Neural cell (in vitro differentiated cells): ENCODE data around the gene PXDN. TPM values are rescaled to one million over a fixed set of nuclear protein-coding genes. Genes with fewer than 3 reads are reported as not detected.

Experiments
- H2AFZ ChIP-seq: fragments of 200-600, 300-800 bp; sonication (generic), shearing (Covaris generic); 2 replicates; pipeline ENCODE4 v1.6.0; 2014; ENCODE audit warnings: low read depth, mild to moderate bottlenecking, antibody characterized with exemption, low read length, moderate library complexity
- H3F3A ChIP-seq: fragments of 200-600 bp; shearing (Covaris generic); 2 replicates; pipeline ENCODE4 v1.6.1; 2016; ENCODE audit warnings: mild to moderate bottlenecking, moderate library complexity, mixed read lengths, antibody characterized with exemption, low read length; ENCODE audit not compliant: insufficient read depth, poor library complexity, severe bottlenecking
- H3K27ac ChIP-seq: fragments of 200-600, 300-800 bp; sonication (generic), shearing (Covaris generic); 2 replicates; pipeline ENCODE4 v1.5.1; 2014; ENCODE audit warnings: mild to moderate bottlenecking, low read length, moderate library complexity
- H3K27me3 ChIP-seq: fragments of 300-800, 200-600 bp; sonication (generic), shearing (Covaris generic); 2 replicates; pipeline ENCODE4 v1.6.0; 2014; ENCODE audit warnings: mild to moderate bottlenecking, low read depth, low read length, moderate library complexity; ENCODE audit not compliant: insufficient read depth
- H3K36me3 ChIP-seq: fragments of 300-800, 200-600 bp; sonication (generic), shearing (Covaris generic); 2 replicates; pipeline ENCODE4 v1.5.1; 2014; ENCODE audit warnings: mild to moderate bottlenecking, antibody characterized with exemption, low read length, moderate library complexity; ENCODE audit not compliant: insufficient read depth
- H3K4me2 ChIP-seq: fragments of 300-800, 200-600 bp; sonication (generic), shearing (Covaris generic); 2 replicates; pipeline ENCODE4 v1.6.0; 2014; ENCODE audit warnings: mild to moderate bottlenecking, low read length
- H3K4me3 ChIP-seq: fragments of 300-800, 200-600 bp; sonication (generic), shearing (Covaris generic); 2 replicates; pipeline ENCODE4 v1.5.1; 2014; ENCODE audit warnings: mild to moderate bottlenecking, low read length, moderate library complexity
- H3K79me2 ChIP-seq: fragments of 200-600 bp; shearing (Covaris generic); replicated peaks from 2 replicates; pipeline ENCODE4 v1.6.0; 2014; ENCODE audit warnings: mild to moderate bottlenecking, low read length, moderate library complexity; ENCODE audit not compliant: insufficient read depth
- H3K9ac ChIP-seq: fragments of 300-800, 200-600 bp; sonication (generic), shearing (Covaris generic); 2 replicates; pipeline ENCODE4 v1.6.1; 2016; ENCODE audit warnings: mild to moderate bottlenecking, low read length, mixed read lengths
- H3K9me2 ChIP-seq: fragments of 200-600 bp; shearing (Covaris generic); 2 replicates; pipeline ENCODE4 v1.6.1; 2016; ENCODE audit warnings: mild to moderate bottlenecking, low read length, mixed read lengths; ENCODE audit not compliant: insufficient read depth
- H3K9me3 ChIP-seq: fragments of 200-600, 300-800 bp; sonication (generic), shearing (Covaris generic); 2 replicates; pipeline ENCODE4 v1.6.1; 2016; ENCODE audit warnings: mild to moderate bottlenecking, mixed run types, low read length, moderate library complexity, mixed read lengths
- H4K20me1 ChIP-seq: fragments of 200-600 bp; shearing (Covaris generic); 2 replicates; pipeline ENCODE4 v1.6.1; 2016; ENCODE audit warnings: mild to moderate bottlenecking, mixed run types; ENCODE audit not compliant: insufficient read depth
- EP300 ChIP-seq: fragments of 450-650 bp; conservative IDR thresholded peaks from 2 replicates; pipeline ENCODE4 v1.6.1; 2014; ENCODE audit warnings: antibody characterized with exemption, mild to moderate bottlenecking, moderate library complexity; ENCODE audit not compliant: poor library complexity, severe bottlenecking
- EZH2 ChIP-seq: fragments of 200-600, 300-800 bp; shearing (Covaris generic), sonication (generic); IDR thresholded peaks from 2 replicates; pipeline ENCODE4 v1.6.1; 2014; ENCODE audit warnings: antibody characterized with exemption, low read length, borderline replicate concordance, mild to moderate bottlenecking; ENCODE audit not compliant: insufficient read depth, poor library complexity, severe bottlenecking
- MXI1 ChIP-seq: fragments of 450-650 bp; conservative IDR thresholded peaks from 2 replicates; pipeline ENCODE4 v1.6.1; 2014; ENCODE audit warnings: antibody characterized with exemption, mild to moderate bottlenecking; ENCODE audit not compliant: poor library complexity, severe bottlenecking
- POLR2AphosphoS5 ChIP-seq: IDR thresholded peaks from 2 replicates; pipeline ENCODE4 v1.6.1; 2012
- RAD21 ChIP-seq: fragments of 450-650 bp; conservative IDR thresholded peaks from 2 replicates; pipeline ENCODE4 v1.6.1; 2014; ENCODE audit warnings: antibody characterized with exemption, mild to moderate bottlenecking, moderate library complexity
- SMC3 ChIP-seq: fragments of 450-650 bp; conservative IDR thresholded peaks from 2 replicates; pipeline ENCODE4 v1.6.1; 2014; ENCODE audit warnings: antibody characterized with exemption, mild to moderate bottlenecking, moderate library complexity; ENCODE audit not compliant: poor library complexity
- TAF1 ChIP-seq: IDR thresholded peaks from 2 replicates; pipeline ENCODE4 v1.6.1; 2012; ENCODE audit warnings: low read depth
- polyA plus RNA-seq: library from polyadenylated mRNA; depleted of rRNA; stranded (reverse); fragments of >200 nt; gene quantifications from 2 replicates; pipeline ENCODE4 v1.2.3, GENCODE V29; 2014
- TF ChIP-seq, protein P1 (sequence below): fragments of 450-650 bp; IDR thresholded peaks from 2 replicates; pipeline ENCODE4 v1.5.1; 2014; ENCODE audit warnings: antibody characterized with exemption, mild to moderate bottlenecking, moderate library complexity; ENCODE audit not compliant: poor library complexity, severe bottlenecking
- TF ChIP-seq, protein P2 (sequence below): IDR thresholded peaks from 2 replicates; pipeline ENCODE4 v1.6.1; 2012; ENCODE audit warnings: borderline replicate concordance

Gene PXDN
- polyA plus RNA-seq, 1 donor from 2014 or later = 181 TPM

DNA sequence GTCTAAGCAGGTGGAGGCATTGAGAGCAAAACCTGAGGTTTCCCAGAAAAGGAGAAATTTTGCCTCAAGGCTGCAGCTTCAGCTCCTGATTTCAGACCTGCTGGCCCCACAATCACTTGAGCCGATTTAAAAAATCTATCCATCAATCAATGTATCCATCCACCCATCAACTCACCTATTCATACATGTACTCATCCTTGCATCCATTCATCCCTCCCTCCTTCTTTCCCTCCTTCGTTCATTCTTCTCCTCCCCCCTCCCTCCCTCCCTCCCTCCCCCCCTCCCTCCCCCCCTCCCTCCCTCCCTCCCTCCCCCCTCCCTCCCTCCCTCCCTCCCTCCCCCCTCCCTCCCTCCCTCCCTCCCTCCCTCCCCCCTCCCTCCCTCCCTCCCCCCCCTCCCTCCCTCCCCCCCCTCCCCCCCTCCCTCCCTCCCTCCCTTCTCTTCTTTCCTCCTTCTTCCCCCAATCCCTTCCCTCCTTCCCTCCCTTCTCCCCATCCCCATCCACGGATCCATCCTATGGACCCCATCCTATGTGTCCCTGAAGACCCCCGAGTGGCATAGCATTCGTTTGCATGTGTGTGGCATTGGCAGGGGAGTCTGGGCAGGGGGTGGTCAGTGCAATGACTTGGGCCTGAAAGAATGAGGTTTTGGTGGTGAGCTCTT is 6.1 kb upstream of the PXDN start:
- no peak overlapping the region for H3K27ac ChIP-seq
- H3K9me3 ChIP-seq = peaks cover 5% of the 10 kb centered on the region
- H4K20me1 ChIP-seq = no peaks in the 10 kb centered on the region
- no peak overlapping the region for H3K9ac ChIP-seq
- no peaks in the 10 kb centered on the region for H3K9me2 ChIP-seq
- H2AFZ ChIP-seq = no peak overlapping the region
- no peaks in the 10 kb centered on the region for H3K27me3 ChIP-seq
- H3K36me3 ChIP-seq = no peaks in the 10 kb centered on the region
- H3K4me3 ChIP-seq = no peak overlapping the region
- H3K79me2 ChIP-seq = peaks cover under 1% of the 10 kb centered on the region
- no peaks in the 10 kb centered on the region for H3F3A ChIP-seq
- no peak for TF ChIP-seq POLR2AphosphoS5
- TF ChIP-seq RAD21 = no peak
- TF ChIP-seq TAF1 = no peak
- TF ChIP-seq, protein P1, sequence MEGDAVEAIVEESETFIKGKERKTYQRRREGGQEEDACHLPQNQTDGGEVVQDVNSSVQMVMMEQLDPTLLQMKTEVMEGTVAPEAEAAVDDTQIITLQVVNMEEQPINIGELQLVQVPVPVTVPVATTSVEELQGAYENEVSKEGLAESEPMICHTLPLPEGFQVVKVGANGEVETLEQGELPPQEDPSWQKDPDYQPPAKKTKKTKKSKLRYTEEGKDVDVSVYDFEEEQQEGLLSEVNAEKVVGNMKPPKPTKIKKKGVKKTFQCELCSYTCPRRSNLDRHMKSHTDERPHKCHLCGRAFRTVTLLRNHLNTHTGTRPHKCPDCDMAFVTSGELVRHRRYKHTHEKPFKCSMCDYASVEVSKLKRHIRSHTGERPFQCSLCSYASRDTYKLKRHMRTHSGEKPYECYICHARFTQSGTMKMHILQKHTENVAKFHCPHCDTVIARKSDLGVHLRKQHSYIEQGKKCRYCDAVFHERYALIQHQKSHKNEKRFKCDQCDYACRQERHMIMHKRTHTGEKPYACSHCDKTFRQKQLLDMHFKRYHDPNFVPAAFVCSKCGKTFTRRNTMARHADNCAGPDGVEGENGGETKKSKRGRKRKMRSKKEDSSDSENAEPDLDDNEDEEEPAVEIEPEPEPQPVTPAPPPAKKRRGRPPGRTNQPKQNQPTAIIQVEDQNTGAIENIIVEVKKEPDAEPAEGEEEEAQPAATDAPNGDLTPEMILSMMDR = no peak
- TF ChIP-seq, protein P2, sequence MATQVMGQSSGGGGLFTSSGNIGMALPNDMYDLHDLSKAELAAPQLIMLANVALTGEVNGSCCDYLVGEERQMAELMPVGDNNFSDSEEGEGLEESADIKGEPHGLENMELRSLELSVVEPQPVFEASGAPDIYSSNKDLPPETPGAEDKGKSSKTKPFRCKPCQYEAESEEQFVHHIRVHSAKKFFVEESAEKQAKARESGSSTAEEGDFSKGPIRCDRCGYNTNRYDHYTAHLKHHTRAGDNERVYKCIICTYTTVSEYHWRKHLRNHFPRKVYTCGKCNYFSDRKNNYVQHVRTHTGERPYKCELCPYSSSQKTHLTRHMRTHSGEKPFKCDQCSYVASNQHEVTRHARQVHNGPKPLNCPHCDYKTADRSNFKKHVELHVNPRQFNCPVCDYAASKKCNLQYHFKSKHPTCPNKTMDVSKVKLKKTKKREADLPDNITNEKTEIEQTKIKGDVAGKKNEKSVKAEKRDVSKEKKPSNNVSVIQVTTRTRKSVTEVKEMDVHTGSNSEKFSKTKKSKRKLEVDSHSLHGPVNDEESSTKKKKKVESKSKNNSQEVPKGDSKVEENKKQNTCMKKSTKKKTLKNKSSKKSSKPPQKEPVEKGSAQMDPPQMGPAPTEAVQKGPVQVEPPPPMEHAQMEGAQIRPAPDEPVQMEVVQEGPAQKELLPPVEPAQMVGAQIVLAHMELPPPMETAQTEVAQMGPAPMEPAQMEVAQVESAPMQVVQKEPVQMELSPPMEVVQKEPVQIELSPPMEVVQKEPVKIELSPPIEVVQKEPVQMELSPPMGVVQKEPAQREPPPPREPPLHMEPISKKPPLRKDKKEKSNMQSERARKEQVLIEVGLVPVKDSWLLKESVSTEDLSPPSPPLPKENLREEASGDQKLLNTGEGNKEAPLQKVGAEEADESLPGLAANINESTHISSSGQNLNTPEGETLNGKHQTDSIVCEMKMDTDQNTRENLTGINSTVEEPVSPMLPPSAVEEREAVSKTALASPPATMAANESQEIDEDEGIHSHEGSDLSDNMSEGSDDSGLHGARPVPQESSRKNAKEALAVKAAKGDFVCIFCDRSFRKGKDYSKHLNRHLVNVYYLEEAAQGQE = no peak
- TF ChIP-seq MXI1 = no peak
- no peak for TF ChIP-seq EZH2
- TF ChIP-seq EP300 = no peak
- no peak for TF ChIP-seq SMC3
- H3K4me2 ChIP-seq = no peak overlapping the region

DNA sequence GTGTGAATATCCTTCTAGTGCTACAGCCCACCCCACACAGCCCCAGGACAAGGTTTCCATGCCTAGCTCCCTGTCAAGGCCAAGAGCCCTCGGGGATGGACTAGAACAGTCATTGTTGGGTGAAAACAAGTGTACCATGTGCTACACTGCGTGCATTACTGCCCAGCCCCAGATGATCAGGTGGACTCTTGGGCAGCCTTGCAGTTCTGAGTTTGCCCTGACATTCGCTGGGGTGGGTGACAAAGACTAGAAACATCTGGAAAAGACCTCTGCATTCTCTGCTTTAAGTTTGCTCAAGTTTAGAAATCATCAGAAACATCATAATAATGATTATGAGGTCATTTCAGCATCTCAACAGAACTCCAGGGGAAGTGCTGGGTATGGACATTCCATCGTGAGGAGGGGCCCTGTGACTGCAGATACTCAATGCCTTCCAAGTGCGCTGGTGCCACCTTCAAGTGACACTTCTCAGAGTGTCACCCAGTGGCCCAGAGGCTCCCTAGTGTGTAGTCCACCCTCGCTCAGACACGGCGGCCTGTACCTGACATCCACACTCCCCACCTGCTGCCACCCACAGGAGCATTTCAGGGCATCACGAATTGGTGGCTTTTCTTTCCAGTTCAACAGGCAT is 5.3 kb upstream of the PXDN start:
- no peaks in the 10 kb centered on the region for H3K27me3 ChIP-seq
- no peaks in the 10 kb centered on the region for H3F3A ChIP-seq
- no peak overlapping the region for H3K4me2 ChIP-seq
- no peaks in the 10 kb centered on the region for H3K9me2 ChIP-seq
- peaks cover 4% of the 10 kb centered on the region for H3K9me3 ChIP-seq
- no peaks in the 10 kb centered on the region for H3K36me3 ChIP-seq
- no peak overlapping the region for H3K4me3 ChIP-seq
- no peaks in the 10 kb centered on the region for H4K20me1 ChIP-seq
- peaks cover 9% of the 10 kb centered on the region for H3K79me2 ChIP-seq
- no peak overlapping the region for H2AFZ ChIP-seq
- no peak overlapping the region for H3K27ac ChIP-seq
- TF ChIP-seq EZH2 (no peak), TAF1 (no peak), POLR2AphosphoS5 (no peak), RAD21 (no peak), MXI1 (no peak), EP300 (no peak), SMC3 (no peak)
- TF ChIP-seq, protein P2 = no peak
- TF ChIP-seq, protein P1 = no peak
- H3K9ac ChIP-seq = no peak overlapping the region
